Hepatocyte (in vitro differentiated cells): ENCODE data around the gene MT1G. TPM values are rescaled to one million over a fixed set of nuclear protein-coding genes. Genes with fewer than 3 reads are reported as not detected.
"Not testable (repeated sequence)": the region's sequence is repeated elsewhere in the genome, so short reads cannot be mapped to it uniquely, and the experiment has no call there.

ENCODE experiments used
- DNase-seq: peaks from one replicate; pipeline ENCODE4 v3.0.0-alpha.2; 2016; ENCODE audit warnings: low spot score
- H2AFZ ChIP-seq: fragments of 200-600 bp; sonication (generic); 2 replicates; pipeline ENCODE4 v1.6.0; 2016; ENCODE audit warnings: antibody characterized with exemption, mild to moderate bottlenecking
- H3K27ac ChIP-seq: fragments of 200-600 bp; sonication (generic); 2 replicates; pipeline ENCODE4 v1.5.1; 2016; ENCODE audit warnings: mild to moderate bottlenecking
- H3K27me3 ChIP-seq: fragments of 200-600 bp; sonication (generic); 2 replicates; pipeline ENCODE4 v1.6.1; 2016
- H3K36me3 ChIP-seq: fragments of 200-600 bp; sonication (generic); replicated peaks from 2 replicates; pipeline ENCODE4 v1.5.1; 2016; ENCODE audit warnings: low read depth; ENCODE audit not compliant: insufficient read depth
- H3K4me1 ChIP-seq: fragments of 200-600 bp; sonication (generic); 2 replicates; pipeline ENCODE4 v1.5.1; 2016; ENCODE audit warnings: mild to moderate bottlenecking, moderate library complexity; ENCODE audit not compliant: insufficient read depth
- H3K4me2 ChIP-seq: fragments of 200-600 bp; sonication (generic); 2 replicates; pipeline ENCODE4 v1.6.0; 2016
- H3K4me3 ChIP-seq: fragments of 200-600 bp; sonication (generic); 2 replicates; pipeline ENCODE4 v1.5.1; 2016; ENCODE audit warnings: mild to moderate bottlenecking
- H3K79me2 ChIP-seq: fragments of 200-600 bp; sonication (generic); 2 replicates; pipeline ENCODE4 v1.6.0; 2017; ENCODE audit warnings: mild to moderate bottlenecking
- H3K9me2 ChIP-seq: fragments of 200-600 bp; sonication (generic); replicated peaks from 2 replicates; pipeline ENCODE4 v1.6.0; 2017; ENCODE audit warnings: mild to moderate bottlenecking; ENCODE audit not compliant: insufficient read depth
- H3K9me3 ChIP-seq: fragments of 200-600 bp; sonication (generic); 2 replicates; pipeline ENCODE4 v1.5.1; 2016; ENCODE audit warnings: low read depth, mild to moderate bottlenecking
- H4K20me1 ChIP-seq: fragments of 200-600 bp; sonication (generic); 2 replicates; pipeline ENCODE4 v1.6.0; 2016; ENCODE audit warnings: mild to moderate bottlenecking; ENCODE audit not compliant: insufficient read depth, poor library complexity, severe bottlenecking
- EZH2 ChIP-seq: fragments of 200-600 bp; sonication (generic); IDR thresholded peaks from 2 replicates; pipeline ENCODE4 v1.6.1; 2016; ENCODE audit warnings: antibody characterized with exemption, mild to moderate bottlenecking, borderline replicate concordance
- EZH2phosphoT487 ChIP-seq: fragments of 200-600 bp; sonication (generic); IDR thresholded peaks from one replicate; pipeline ENCODE4 v1.6.1; 2018; ENCODE audit warnings: antibody characterized with exemption, mild to moderate bottlenecking, low read depth, moderate library complexity; ENCODE audit not compliant: unreplicated experiment, severe bottlenecking
- WGBS: methylation state at CpG from one replicate; pipeline ENCODE4 v1.1.6; 2016; ENCODE audit warnings: low lambda C conversion rate; ENCODE audit errors: missing lambda C conversion rate; 5-methylcytosine and 5-hydroxymethylcytosine counted together
- polyA plus RNA-seq: library from polyadenylated mRNA; unstranded; fragments of >200 nt; fragmentation: Nextera tagmentation; extraction: Ambion mirVana; gene quantifications from 2 replicates; pipeline ENCODE4 v1.2.1, GENCODE V29; 2016
- total RNA-seq: library from RNA; depleted of rRNA; stranded (reverse); fragments of >200 nt; gene quantifications from 2 replicates; pipeline ENCODE4 v1.2.3, GENCODE V29; 2014
- TF ChIP-seq, protein P1 (sequence below): fragments of 200-600 bp; sonication (generic); IDR thresholded peaks from 2 replicates; pipeline ENCODE4 v1.5.1; 2016; ENCODE audit warnings: antibody characterized with exemption, mild to moderate bottlenecking; ENCODE audit not compliant: poor library complexity

The MT1G gene
- total RNA-seq (49.7 and 64.1 TPM in 2 replicates), polyA plus RNA-seq (44.5 and 45.3 TPM in 2 replicates)

GRCh38 chr16:56667581-56668571 is at the start of gene MT1G:
Gene MT1G (minus strand): TSS chr16:56668065. CDS start chr16:56667993, 72 bp downstream.
- peak; percentile 56 for DNase-seq
- Histone ChIP-seq H3K9me2 (no peaks in the 10 kb centered on the region), H3K36me3 (no peaks in the 10 kb centered on the region), H3K27ac (no peak within 1 kb of the TSS), H2AFZ (no peak within 1 kb of the TSS), H3K27me3 (peaks cover 100% of the 10 kb centered on the region), H3K9me3 (no peaks in the 10 kb centered on the region), H3K4me1 (no peaks in the 10 kb centered on the region), H3K79me2 (no peaks in the 10 kb centered on the region), H3K4me3 (no peak within 1 kb of the TSS), H4K20me1 (no peaks in the 10 kb centered on the region), H3K4me2 (peak within 1 kb of the TSS; percentile 49)
- TF ChIP-seq, protein P1, sequence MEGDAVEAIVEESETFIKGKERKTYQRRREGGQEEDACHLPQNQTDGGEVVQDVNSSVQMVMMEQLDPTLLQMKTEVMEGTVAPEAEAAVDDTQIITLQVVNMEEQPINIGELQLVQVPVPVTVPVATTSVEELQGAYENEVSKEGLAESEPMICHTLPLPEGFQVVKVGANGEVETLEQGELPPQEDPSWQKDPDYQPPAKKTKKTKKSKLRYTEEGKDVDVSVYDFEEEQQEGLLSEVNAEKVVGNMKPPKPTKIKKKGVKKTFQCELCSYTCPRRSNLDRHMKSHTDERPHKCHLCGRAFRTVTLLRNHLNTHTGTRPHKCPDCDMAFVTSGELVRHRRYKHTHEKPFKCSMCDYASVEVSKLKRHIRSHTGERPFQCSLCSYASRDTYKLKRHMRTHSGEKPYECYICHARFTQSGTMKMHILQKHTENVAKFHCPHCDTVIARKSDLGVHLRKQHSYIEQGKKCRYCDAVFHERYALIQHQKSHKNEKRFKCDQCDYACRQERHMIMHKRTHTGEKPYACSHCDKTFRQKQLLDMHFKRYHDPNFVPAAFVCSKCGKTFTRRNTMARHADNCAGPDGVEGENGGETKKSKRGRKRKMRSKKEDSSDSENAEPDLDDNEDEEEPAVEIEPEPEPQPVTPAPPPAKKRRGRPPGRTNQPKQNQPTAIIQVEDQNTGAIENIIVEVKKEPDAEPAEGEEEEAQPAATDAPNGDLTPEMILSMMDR, result no peak
- peak; percentile 43 for TF ChIP-seq EZH2
- 9% methylated on average over 46 of the region's 46 CpGs for WGBS

GRCh38 chr16:56717532-56717931 is 49.7 kb upstream of the MT1G start:
- DNase-seq, H2AFZ ChIP-seq, H3K36me3 ChIP-seq, H3K4me1 ChIP-seq, H3K4me3 ChIP-seq, H3K4me2 ChIP-seq, H3K27ac ChIP-seq, H3K79me2 ChIP-seq, H4K20me1 ChIP-seq, H3K27me3 ChIP-seq, H3K9me3 ChIP-seq, H3K9me2 ChIP-seq: not testable (repeated sequence)
- WGBS, result 92% methylated on average over 2 of the region's 2 CpGs

GRCh38 chr16:56716761-56717160 is 48.9 kb upstream of the MT1G start:
- Histone ChIP-seq H3K4me2 (no peak overlapping the region), H4K20me1 (no peaks in the 10 kb centered on the region), H3K9me2 (no peaks in the 10 kb centered on the region), H3K4me1 (no peaks in the 10 kb centered on the region), H3K27me3 (no peaks in the 10 kb centered on the region), H3K36me3 (no peaks in the 10 kb centered on the region), H3K79me2 (no peaks in the 10 kb centered on the region), H3K4me3 (no peak overlapping the region), H2AFZ (no peak overlapping the region), H3K9me3 (no peaks in the 10 kb centered on the region), H3K27ac (no peak overlapping the region)
- TF ChIP-seq EZH2phosphoT487, result no peak
- TF ChIP-seq EZH2, result no peak
- TF ChIP-seq, protein P1, result no peak
- WGBS, result 69% methylated on average over 3 of the region's 3 CpGs
- no peak for DNase-seq

DNA sequence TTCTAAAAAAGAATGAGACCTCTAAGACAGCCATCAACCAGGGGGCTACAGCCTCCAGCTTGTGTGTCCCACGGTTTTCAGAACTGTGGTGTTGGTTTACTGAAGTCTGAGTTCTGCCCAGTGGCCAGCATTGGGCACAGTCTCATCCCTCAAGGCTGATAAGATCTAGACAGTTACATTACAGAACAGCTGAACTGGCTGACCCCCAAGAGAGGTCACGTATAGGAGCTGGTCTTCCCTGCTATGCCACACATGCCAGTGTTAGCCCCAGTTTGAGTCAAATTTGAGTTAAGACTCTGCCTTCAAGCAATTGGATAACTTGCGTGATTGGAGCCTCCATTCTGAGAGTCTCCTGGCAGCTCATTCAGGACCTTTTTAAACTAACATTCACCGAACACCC is 47.3 kb upstream of the MT1G start:
- no peak for DNase-seq
- H4K20me1 ChIP-seq, result no peaks in the 10 kb centered on the region
- TF ChIP-seq, protein P1, result no peak
- TF ChIP-seq EZH2phosphoT487 (no peak), EZH2 (no peak)
- no peak overlapping the region for H2AFZ ChIP-seq
- H3K4me3 ChIP-seq, result no peak overlapping the region
- no peak overlapping the region for H3K27ac ChIP-seq
- H3K36me3 ChIP-seq, result no peaks in the 10 kb centered on the region
- H3K4me1 ChIP-seq, result no peaks in the 10 kb centered on the region
- H3K27me3 ChIP-seq, result no peaks in the 10 kb centered on the region
- no peaks in the 10 kb centered on the region for H3K9me2 ChIP-seq
- H3K9me3 ChIP-seq, result no peaks in the 10 kb centered on the region
- no peaks in the 10 kb centered on the region for H3K79me2 ChIP-seq
- WGBS, result 57% methylated on average over 4 of the region's 4 CpGs
- H3K4me2 ChIP-seq, result no peak overlapping the region
